NCI-H2171 (cell line): ENCODE results near the gene ACADVL.
A peak's percentile ranks its signal among the peaks of the same experiment; 100 is the strongest.

ENCODE experiments used
- DNase-seq: peaks from one replicate; lab custom pipeline; 2025; lab: John Stamatoyannopoulos, UW

ACADVL gene

DNA sequence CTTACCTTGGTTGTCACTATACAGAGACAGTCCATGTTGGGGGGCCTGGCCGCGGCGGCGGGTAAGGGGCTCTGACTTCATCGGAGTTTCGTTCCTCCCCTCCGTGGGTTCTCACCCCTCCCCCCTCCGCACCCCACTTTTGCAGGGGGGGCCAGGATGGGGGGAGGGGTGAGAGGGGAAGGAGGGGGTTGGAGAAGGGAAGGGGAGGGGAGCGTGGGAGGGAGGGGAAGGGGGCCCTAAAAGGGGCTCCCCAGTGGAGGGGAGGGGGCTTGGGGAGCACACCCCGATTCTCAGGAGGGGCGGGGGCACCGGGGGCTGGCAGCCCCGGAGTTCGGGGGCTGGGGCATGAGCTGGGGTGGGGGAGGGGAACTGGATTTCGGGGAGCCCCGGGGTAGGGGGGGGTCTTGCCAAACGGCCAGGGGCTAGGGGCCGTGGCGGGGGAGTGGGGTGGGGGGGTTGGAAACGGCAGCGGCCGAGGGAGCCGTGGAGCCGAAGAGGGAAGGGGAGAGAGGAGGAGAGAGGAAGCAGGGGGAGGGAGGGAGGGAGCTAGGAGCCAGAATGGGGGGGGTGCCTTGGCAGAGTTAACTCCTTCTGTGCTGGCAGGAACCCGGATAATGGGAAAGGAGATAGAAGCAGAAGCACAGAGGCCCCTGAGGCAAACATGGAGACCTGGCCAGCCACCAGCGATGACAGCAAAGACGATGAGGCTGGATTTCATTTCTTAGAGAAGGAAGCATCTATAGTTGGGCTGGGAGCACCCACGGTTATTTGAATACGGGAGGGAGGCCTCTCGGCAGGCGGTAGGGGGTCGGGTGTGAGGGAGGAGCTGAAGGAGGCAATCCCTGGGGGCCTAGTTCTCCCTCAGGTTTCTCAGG, 2.4 kb upstream of the ACADVL start:
- DNase-seq, result peak; percentile 71

GRCh38 chr17:7218166-7218565, 1.6 kb upstream of the ACADVL start:
- DNase-seq, result no peak

GRCh38 chr17:7218758-7219157, 980 bp upstream of the ACADVL start:
- no peak for DNase-seq

DNA sequence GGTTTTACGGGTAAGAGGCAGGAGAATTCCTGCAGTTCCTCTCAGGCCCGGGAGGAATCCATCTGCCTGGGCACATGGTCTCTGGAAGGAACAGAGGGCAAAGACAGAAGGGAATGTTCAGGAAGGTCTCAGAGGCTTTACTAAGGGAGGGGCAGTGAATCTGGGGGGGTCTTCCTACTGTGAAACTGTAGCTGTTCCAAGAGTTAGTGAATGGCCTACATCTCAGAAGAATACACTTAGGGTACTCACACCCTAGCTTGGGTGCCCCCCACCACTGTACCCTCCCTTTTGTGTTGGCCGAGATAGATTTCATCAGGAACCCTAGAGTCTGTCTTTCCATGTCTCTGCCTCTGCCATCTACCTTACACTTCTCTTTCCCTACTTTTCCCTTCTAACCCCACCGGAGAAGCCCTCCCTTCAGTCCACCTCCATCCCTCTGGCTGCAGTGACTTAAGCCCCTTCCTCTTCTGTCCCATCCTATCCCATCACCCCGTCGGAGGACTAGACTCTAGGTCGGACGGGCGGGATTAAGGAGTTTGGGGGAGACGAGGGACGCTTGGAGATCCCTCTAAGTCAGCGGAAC, 418 bp upstream of the ACADVL start:
- DNase-seq, result no peak

- no peak for DNase-seq
These were observed 997 bp downstream of the ACADVL start for GRCh38 chr17:7220593-7221277.

- no peak for DNase-seq
These were observed 1.7 kb downstream of the ACADVL start for GRCh38 chr17:7221278-7222092.

DNA sequence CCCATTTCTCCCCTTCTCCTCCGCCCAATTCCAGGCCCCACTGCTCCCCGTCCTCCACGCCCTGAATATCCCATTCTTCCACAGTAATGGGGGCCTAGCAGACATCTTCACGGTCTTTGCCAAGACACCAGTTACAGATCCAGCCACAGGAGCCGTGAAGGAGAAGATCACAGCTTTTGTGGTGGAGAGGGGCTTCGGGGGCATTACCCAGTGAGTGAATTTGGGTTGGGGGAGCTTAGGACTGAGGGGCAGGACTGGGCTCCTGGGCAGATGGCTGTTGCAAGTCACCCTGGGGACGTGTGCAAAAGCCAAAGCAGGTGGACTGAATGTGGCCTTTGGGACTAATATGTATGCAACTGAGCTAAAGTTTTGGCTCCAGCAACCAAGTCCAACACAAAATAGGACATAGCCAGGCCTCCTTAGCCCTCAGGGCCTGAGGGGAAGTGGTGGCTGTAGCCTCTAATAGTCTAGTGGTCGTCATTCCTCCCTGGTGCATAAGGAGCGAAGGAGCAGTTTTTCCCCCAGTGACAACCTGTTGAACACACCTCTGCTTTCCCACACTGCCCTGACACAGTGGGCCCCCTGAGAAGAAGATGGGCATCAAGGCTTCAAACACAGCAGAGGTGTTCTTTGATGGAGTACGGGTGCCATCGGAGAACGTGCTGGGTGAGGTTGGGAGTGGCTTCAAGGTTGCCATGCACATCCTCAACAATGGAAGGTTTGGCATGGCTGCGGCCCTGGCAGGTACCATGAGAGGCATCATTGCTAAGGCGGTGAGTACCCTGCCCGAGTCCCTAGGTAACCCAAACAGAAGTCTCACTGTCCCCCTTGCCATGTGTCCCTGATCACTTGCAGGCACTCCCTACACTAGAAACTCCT, 2.6 kb downstream of the ACADVL start:
- DNase-seq, result no peak

GRCh38 chr17:7222972-7223292, 3.2 kb downstream of the ACADVL start:
- no peak for DNase-seq

DNA sequence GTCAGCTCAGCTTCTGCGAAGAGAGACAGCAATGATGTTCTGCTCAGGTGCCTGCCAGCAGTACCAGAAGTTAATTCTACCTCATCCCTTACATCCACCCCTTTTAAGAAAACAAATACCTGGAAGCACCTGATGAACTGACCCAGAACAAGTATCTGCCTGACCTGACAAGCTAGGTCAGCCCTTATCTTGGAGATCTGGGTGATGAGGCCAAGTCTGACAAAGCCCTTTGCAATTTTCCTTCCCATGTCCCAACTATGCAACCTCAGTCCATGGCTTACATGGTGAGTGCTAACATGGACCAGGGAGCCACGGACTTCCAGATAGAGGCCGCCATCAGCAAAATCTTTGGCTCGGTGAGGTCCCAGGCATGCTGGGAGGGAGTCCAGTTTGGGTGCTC, 3.6 kb downstream of the ACADVL start:
- no peak for DNase-seq

GRCh38 chr17:7224110-7224509, 4.4 kb downstream of the ACADVL start:
- no peak for DNase-seq

GRCh38 chr17:7224661-7225111, 4.9 kb downstream of the ACADVL start:
- DNase-seq, result no peak

DNA sequence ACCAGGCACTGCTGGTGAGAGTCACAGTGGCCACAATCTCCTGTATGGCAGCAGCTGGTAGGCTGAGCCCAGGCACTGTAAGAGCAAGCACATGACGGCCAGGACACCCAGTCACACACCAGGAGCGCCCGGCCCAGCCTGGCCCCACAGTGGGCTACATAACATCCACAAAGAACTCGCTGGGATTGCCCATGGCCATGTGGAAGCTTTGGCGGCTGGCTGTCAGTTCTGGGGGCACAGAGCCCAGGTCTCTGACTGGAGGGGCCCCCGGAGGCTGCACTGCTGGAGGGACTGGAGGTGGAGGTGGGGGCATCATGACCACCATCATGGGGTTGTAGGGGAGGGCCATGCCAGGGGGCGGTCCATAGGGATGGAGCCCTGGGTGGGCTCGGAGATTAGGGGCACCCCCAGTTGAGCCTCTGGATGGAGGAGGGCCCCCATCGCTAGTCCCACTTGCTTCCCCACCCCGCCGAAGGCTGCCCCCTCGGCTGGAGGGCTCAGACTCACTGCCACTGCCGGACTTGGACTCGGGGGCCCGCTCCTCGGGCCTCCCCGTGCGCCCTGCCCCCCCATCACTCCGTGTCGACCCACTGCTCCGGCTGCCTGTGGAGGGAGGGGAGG, 6.1 kb downstream of the ACADVL start:
- no peak for DNase-seq

- DNase-seq, result no peak
These were observed 7.3 kb downstream of the ACADVL start for GRCh38 chr17:7226721-7227710.

DNA sequence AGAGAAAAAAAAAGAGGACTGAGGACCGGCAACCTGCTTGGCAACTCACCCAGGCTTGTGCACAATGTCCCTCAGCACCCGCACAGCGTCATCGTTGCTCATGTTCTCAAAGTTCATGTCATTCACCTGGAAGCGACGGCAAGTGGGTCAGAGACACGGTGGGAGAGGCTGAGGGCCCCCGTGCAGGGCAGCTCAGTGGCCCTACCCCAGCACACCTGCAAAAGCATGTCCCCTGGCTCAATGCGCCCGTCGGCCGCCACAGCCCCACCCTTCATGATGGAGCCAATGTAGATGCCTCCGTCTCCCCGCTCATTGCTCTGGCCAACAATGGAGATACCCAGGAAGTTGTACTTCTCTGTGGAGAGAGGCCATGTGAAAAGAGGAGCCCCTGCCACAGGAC, 9.2 kb downstream of the ACADVL start:
- no peak for DNase-seq

GRCh38 chr17:7229504-7229903, 9.8 kb downstream of the ACADVL start:
- no peak for DNase-seq

DNA sequence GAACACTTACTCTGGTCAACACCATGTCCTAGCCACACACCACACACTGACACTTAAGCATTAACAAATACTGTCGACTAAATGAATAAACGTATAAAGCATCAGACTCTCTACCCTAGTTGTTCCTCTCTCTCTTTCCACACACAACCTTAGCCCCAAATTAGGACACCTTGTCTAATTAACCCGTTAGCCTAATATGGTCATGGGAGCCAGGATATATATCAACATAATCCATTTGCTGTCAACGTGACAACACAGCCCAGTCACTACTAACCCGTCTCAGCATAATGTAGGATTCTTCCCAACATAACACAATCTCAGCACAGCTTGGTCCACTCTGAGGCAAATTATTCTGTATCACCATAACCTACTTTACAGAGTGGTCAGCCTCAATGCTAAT, 12.4 kb downstream of the ACADVL start:
- no peak for DNase-seq

- no peak for DNase-seq
These were observed 14.0 kb downstream of the ACADVL start for GRCh38 chr17:7233701-7234082.

- DNase-seq, result peak; percentile 93
These were observed 14.6 kb downstream of the ACADVL start, which contains the start of gene DVL2 for GRCh38 chr17:7234083-7234951. Gene DVL2, minus strand, starts transcription at chr17:7234517. Its CDS starts 255 bp downstream, at chr17:7234262.
